Activated T-cell treated with anti-CD3 and anti-CD28 coated beads, Interleukin-2, amount 50 U/mL, for 4 hours (primary cell): Measurements from ENCODE around the gene GEMIN4. TPM values are rescaled to one million over a fixed set of nuclear protein-coding genes. Genes with fewer than 3 reads are reported as not detected.
"Not testable (repeated sequence)": the region's sequence is repeated elsewhere in the genome, so short reads cannot be mapped to it uniquely, and the experiment has no call there.

Source experiments
- ATAC-seq, 2 donors: fragments of 200-7000 bp; cut with Tn5 transposase; one replicate each; pipeline ENCODE4 v1.10.0; 2021
- DNase-seq: peaks from one replicate; pipeline ENCODE4 v3.0.0-alpha.2; 2020
- H3K27me3 Mint-ChIP-seq: one replicate; pipeline ENCODE4 v1.8.0; 2021; ENCODE audit warnings: low read depth, mixed read lengths
- H3K36me3 Mint-ChIP-seq: one replicate; pipeline ENCODE4 v1.8.0; 2022; ENCODE audit warnings: mixed read lengths; ENCODE audit not compliant: insufficient read depth
- H3K4me1 Mint-ChIP-seq: one replicate; pipeline ENCODE4 v1.8.0; 2021; ENCODE audit warnings: low read depth, mixed read lengths
- H3K4me3 Mint-ChIP-seq: one replicate; pipeline ENCODE4 v1.8.0; 2021; ENCODE audit warnings: mild to moderate bottlenecking, moderate library complexity, mixed read lengths
- H3K9me3 Mint-ChIP-seq: one replicate; pipeline ENCODE4 v1.8.0; 2021; ENCODE audit warnings: mixed read lengths
- total RNA-seq, 3 donors: library from RNA; stranded (reverse); gene quantifications; one replicate each; pipeline ENCODE4 v1.2.1, GENCODE V29; 2021

GEMIN4 gene
- total RNA-seq, 3 donors from 2014 or later = 71.6 to 86.8 (median 79.5) TPM

- Mint-ChIP-seq H3K27me3 (no peaks in the 10 kb centered on the region), H3K36me3 (peaks cover 3% of the 10 kb centered on the region), H3K4me3 (no peak overlapping the region), H3K4me1 (peaks cover 17% of the 10 kb centered on the region), H3K9me3 (no peaks in the 10 kb centered on the region)
- ATAC-seq (no peak), DNase-seq (no peak)
These were observed 34.0 kb downstream of the GEMIN4 start for GRCh38 chr17:718075-718474.

- Mint-ChIP-seq H3K4me3 (no peak overlapping the region), H3K9me3 (no peaks in the 10 kb centered on the region), H3K36me3 (peaks cover 22% of the 10 kb centered on the region), H3K27me3 (no peaks in the 10 kb centered on the region), H3K4me1 (peaks cover 31% of the 10 kb centered on the region)
- ATAC-seq = no peak
- DNase-seq = no peak
These were observed 43.9 kb downstream of the GEMIN4 start for GRCh38 chr17:708132-708531.

- DNase-seq (no peak), ATAC-seq (no peak)
- Mint-ChIP-seq H3K4me1 (peaks cover 18% of the 10 kb centered on the region), H3K9me3 (no peaks in the 10 kb centered on the region), H3K27me3 (no peaks in the 10 kb centered on the region), H3K36me3 (peaks cover 22% of the 10 kb centered on the region), H3K4me3 (no peak overlapping the region)
These were observed 46.2 kb downstream of the GEMIN4 start for GRCh38 chr17:705863-706262.

GRCh38 chr17:705011-705410 lies 47.1 kb downstream of the GEMIN4 start:
- Mint-ChIP-seq H3K36me3 (peaks cover 18% of the 10 kb centered on the region), H3K4me1 (peaks cover 18% of the 10 kb centered on the region), H3K9me3 (no peaks in the 10 kb centered on the region), H3K4me3 (no peak overlapping the region), H3K27me3 (no peaks in the 10 kb centered on the region)
- ATAC-seq (no peak), DNase-seq (no peak)

- Mint-ChIP-seq H3K36me3 (peaks cover 14% of the 10 kb centered on the region), H3K4me1 (peaks cover 14% of the 10 kb centered on the region), H3K4me3 (no peak overlapping the region), H3K27me3 (no peaks in the 10 kb centered on the region), H3K9me3 (no peaks in the 10 kb centered on the region)
- DNase-seq (no peak), ATAC-seq (no peak)
These were observed 47.8 kb downstream of the GEMIN4 start for GRCh38 chr17:704111-704864.

GRCh38 chr17:703081-703875 lies 48.8 kb downstream of the GEMIN4 start:
- ATAC-seq (no peak), DNase-seq (no peak)
- peaks cover 11% of the 10 kb centered on the region for H3K4me1 Mint-ChIP-seq
- no peak overlapping the region for H3K4me3 Mint-ChIP-seq
- H3K27me3 Mint-ChIP-seq = no peaks in the 10 kb centered on the region
- no peaks in the 10 kb centered on the region for H3K9me3 Mint-ChIP-seq
- H3K36me3 Mint-ChIP-seq = peaks cover 8% of the 10 kb centered on the region

GRCh38 chr17:700504-701094 lies 51.5 kb downstream of the GEMIN4 start:
- ATAC-seq = no peak
- no peak for DNase-seq
- no peak overlapping the region for H3K4me3 Mint-ChIP-seq
- H3K4me1 Mint-ChIP-seq = peaks cover 4% of the 10 kb centered on the region
- no peaks in the 10 kb centered on the region for H3K9me3 Mint-ChIP-seq
- peaks cover 15% of the 10 kb centered on the region for H3K36me3 Mint-ChIP-seq
- no peaks in the 10 kb centered on the region for H3K27me3 Mint-ChIP-seq

GRCh38 chr17:699345-699744 lies 52.7 kb downstream of the GEMIN4 start:
- Mint-ChIP-seq H3K4me1 (peaks cover 1% of the 10 kb centered on the region), H3K27me3 (no peaks in the 10 kb centered on the region), H3K9me3 (no peaks in the 10 kb centered on the region), H3K4me3 (no peak overlapping the region), H3K36me3 (peaks cover 24% of the 10 kb centered on the region)
- no peak for DNase-seq
- ATAC-seq = no peak

- not testable (repeated sequence) for ATAC-seq, H3K4me1 Mint-ChIP-seq, H3K4me3 Mint-ChIP-seq, DNase-seq, H3K9me3 Mint-ChIP-seq, H3K27me3 Mint-ChIP-seq
- peaks cover 26% of the 10 kb centered on the region for H3K36me3 Mint-ChIP-seq
These were observed 54.0 kb downstream of the GEMIN4 start for GRCh38 chr17:698096-698495.

DNA sequence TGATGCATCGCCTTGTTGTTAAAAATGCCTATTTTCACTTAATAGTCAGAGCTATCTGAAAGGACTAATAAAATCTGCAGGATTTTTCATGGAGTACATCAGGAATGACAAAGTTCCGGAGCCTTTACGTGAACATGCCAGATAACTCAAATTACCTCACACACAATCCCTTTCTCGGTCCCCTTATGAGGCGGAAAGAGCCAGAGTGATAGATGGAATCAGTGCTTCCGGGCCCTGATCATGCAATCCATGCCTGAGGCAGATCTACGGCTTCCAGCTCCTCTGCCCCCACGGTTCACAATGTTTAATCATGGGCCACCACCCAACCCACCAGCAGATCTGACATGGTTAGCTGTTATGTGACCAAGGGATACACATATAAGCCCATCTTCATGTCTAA lies 54.4 kb downstream of the GEMIN4 start:
- Mint-ChIP-seq H3K36me3 (peaks cover 26% of the 10 kb centered on the region), H3K4me1 (no peaks in the 10 kb centered on the region), H3K9me3 (no peaks in the 10 kb centered on the region), H3K4me3 (no peak overlapping the region), H3K27me3 (no peaks in the 10 kb centered on the region)
- no peak for DNase-seq
- ATAC-seq = no peak

DNA sequence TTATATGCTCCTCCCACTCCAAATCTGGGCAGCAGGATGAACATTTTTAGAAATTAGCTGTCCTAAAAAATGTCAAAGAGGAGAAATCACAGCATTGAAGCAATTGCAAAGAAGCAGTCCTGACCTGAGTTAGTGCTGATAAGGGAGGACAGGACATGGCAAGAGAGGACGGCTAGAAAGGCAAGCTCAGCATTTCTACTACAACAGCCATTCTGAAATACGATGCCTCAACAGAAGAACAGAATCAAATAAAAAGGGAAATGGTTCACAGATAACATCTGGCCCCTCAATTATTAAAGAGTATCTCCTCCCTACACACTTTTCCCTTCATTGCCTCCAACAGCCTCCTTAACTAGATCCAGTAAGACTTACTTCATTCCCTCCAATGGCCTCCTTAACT lies 55.7 kb downstream of the GEMIN4 start:
- Mint-ChIP-seq H3K4me1 (no peaks in the 10 kb centered on the region), H3K27me3 (no peaks in the 10 kb centered on the region), H3K36me3 (peaks cover 35% of the 10 kb centered on the region), H3K4me3 (no peak overlapping the region), H3K9me3 (no peaks in the 10 kb centered on the region)
- ATAC-seq (no peak), DNase-seq (no peak)

Other genes with a start within 250 kb of the GEMIN4 start
- 10 to 100 TPM; 65.3 to 72.2 (median 71.4) TPM for gene VPS53, start 37.4 kb downstream of the GEMIN4 start, total RNA-seq
- gene TLCD3A, start 19.7 kb downstream of the GEMIN4 start, total RNA-seq = 10 to 100 TPM in 1 of 3 donors, 1 to 10 TPM in 2; 7.0 to 11.5 (median 7.6) TPM
- 10 to 100 TPM; 63.7 to 71.9 (median 69.7) TPM for gene GLOD4, start 30.0 kb upstream of the GEMIN4 start, total RNA-seq
- 10 to 100 TPM; 42.3 to 46.9 (median 44.4) TPM for gene MRM3, start 30.1 kb upstream of the GEMIN4 start, total RNA-seq
- gene NXN, start 227.5 kb upstream of the GEMIN4 start, total RNA-seq = under 1 TPM; 0.18 to 0.49 (median 0.18) TPM
- 10 to 100 TPM; 21.6 to 22.5 (median 22.1) TPM for gene TIMM22, start 244.9 kb upstream of the GEMIN4 start, total RNA-seq